B cell (primary cell): ENCODE data around the gene GPR18. TPM values are rescaled to one million over a fixed set of nuclear protein-coding genes. Genes with fewer than 3 reads are reported as not detected.

Experiments used
- ATAC-seq: fragments of 200-7000 bp; cut with Tn5 transposase; one replicate; pipeline ENCODE4 v1.10.0; 2021; ENCODE audit warnings: low read depth, mild to moderate bottlenecking, moderate number of reproducible peaks, moderate library complexity
- CTCF ChIA-PET: fragments of 350-600 bp; sonication (Branson Sonifier 250); formaldehyde crosslinking; loops from one replicate; lab custom pipeline; 2021; ENCODE audit warnings: antibody characterized with exemption, inconsistent platforms; lab: Charles Lee
- POLR2A ChIA-PET: fragments of 350-600 bp; sonication (Branson Sonifier 250); formaldehyde crosslinking; loops from one replicate; lab custom pipeline; 2021; ENCODE audit warnings: antibody characterized with exemption; lab: Charles Lee
- DNase-seq: peaks from one replicate; pipeline ENCODE4 v3.0.0; 2013
- H2AFZ ChIP-seq: 2 replicates; pipeline ENCODE4 v1.6.1; 2012; ENCODE audit warnings: mild to moderate bottlenecking, low read depth, low read length; ENCODE audit not compliant: insufficient read depth, poor library complexity, severe bottlenecking
- H3K27ac ChIP-seq, 2 donors: 1 replicate in 1 of 2; 2 replicates in 1 of 2; pipeline ENCODE4 v1.5.1; 2012 to 2013; ENCODE audit warnings: low read length in 2 of 2, mild to moderate bottlenecking in 2 of 2, moderate library complexity in 1 of 2
- H3K27me3 ChIP-seq, 4 experiments: fragments of 200-600 bp in 1 of 4; sonication (generic) in 1 of 4; replicated peaks in 1 of 4; 1 replicate in 2 of 4; 2 replicates in 2 of 4; pipeline versions ENCODE4 v1.6.1 to v1.7.0; 2013 to 2016; ENCODE audit warnings: low read length in 3 of 4, mild to moderate bottlenecking in 2 of 4, mixed read lengths in 1 of 4, moderate library complexity in 1 of 4; ENCODE audit not compliant: insufficient read depth in 4 of 4, control insufficient read depth in 3 of 4; ENCODE audit errors: control extremely low read depth in 1 of 4
- H3K36me3 ChIP-seq, 2 experiments: replicated peaks in 1 of 2; 1 replicate in 1 of 2; 2 replicates in 1 of 2; pipeline versions ENCODE4 v1.6.1 to v1.7.1; 2013; ENCODE audit warnings: low read length in 1 of 2; ENCODE audit not compliant: insufficient read depth in 2 of 2, control insufficient read depth in 1 of 2; ENCODE audit errors: control extremely low read depth in 1 of 2, extremely low read depth in 1 of 2
- H3K4me1 ChIP-seq, 2 donors: fragments of 200-600 bp in 1 of 2; sonication (generic) in 1 of 2; 1 replicate in 1 of 2; 2 replicates in 1 of 2; pipeline versions ENCODE4 v1.5.1 to v1.6.1; 2013 to 2017; ENCODE audit warnings: low read length in 2 of 2; ENCODE audit not compliant: control insufficient read depth in 2 of 2, insufficient read depth in 2 of 2
- H3K4me2 ChIP-seq: replicated peaks from 2 replicates; pipeline ENCODE3; 2012; ENCODE audit warnings: mild to moderate bottlenecking, low read depth, low read length; ENCODE audit not compliant: poor library complexity, severe bottlenecking
- H3K4me3 ChIP-seq, 5 experiments: fragments of 200-600 bp in 1 of 5; sonication (generic) in 1 of 5; 1 replicate in 3 of 5; 2 replicates in 2 of 5; pipeline versions ENCODE4 v1.5.1 to v1.7.0; 2011 to 2016; ENCODE audit warnings: low read length in 4 of 5, mild to moderate bottlenecking in 4 of 5, low read depth in 2 of 5, control low read depth in 1 of 5, moderate library complexity in 1 of 5; ENCODE audit not compliant: insufficient read depth in 1 of 5; ENCODE audit errors: control extremely low read depth in 1 of 5, extremely low read depth in 1 of 5
- H3K79me2 ChIP-seq: fragments of 200-600 bp; sonication (generic); one replicate; pipeline ENCODE4 v1.6.0; 2016; ENCODE audit warnings: low read length; ENCODE audit not compliant: control insufficient read depth, insufficient read depth
- H3K9ac ChIP-seq: fragments of 200-600 bp; sonication (generic); 2 replicates; pipeline ENCODE4 v1.6.1; 2017; ENCODE audit warnings: mild to moderate bottlenecking, low read length, moderate library complexity
- H3K9me3 ChIP-seq, 3 donors: one replicate each; pipeline versions ENCODE4 v1.6.1 to v1.7.1; 2013; ENCODE audit warnings: low read length in 2 of 3; ENCODE audit not compliant: control insufficient read depth in 2 of 3, insufficient read depth in 1 of 3; ENCODE audit errors: control extremely low read depth in 1 of 3
- H4K20me1 ChIP-seq: 2 replicates; pipeline ENCODE4 v1.6.0; 2012; ENCODE audit warnings: mild to moderate bottlenecking, low read length; ENCODE audit not compliant: insufficient read depth, control insufficient read depth, poor library complexity, severe bottlenecking
- H3K27ac Mint-ChIP-seq: one replicate; pipeline ENCODE4 v1.8.0; 2021; ENCODE audit warnings: mixed read lengths
- H3K27me3 Mint-ChIP-seq: one replicate; pipeline ENCODE4 v1.8.0; 2021; ENCODE audit warnings: mixed read lengths
- H3K4me1 Mint-ChIP-seq: one replicate; pipeline ENCODE4 v1.8.0; 2021; ENCODE audit warnings: mixed read lengths
- H3K4me3 Mint-ChIP-seq: one replicate; pipeline ENCODE4 v1.8.0; 2021; ENCODE audit warnings: mixed read lengths
- H3K9me3 Mint-ChIP-seq: one replicate; pipeline ENCODE4 v1.8.0; 2022; ENCODE audit warnings: mixed read lengths; ENCODE audit not compliant: insufficient read depth
- CTCF ChIP-seq: fragments of 200-600 bp; IDR thresholded peaks from one replicate; pipeline ENCODE4 v1.8.0; 2022; ENCODE audit warnings: antibody characterized with exemption, mild to moderate bottlenecking
- EZH2 ChIP-seq: IDR thresholded peaks from 2 replicates; pipeline ENCODE4 v1.6.1; 2012; ENCODE audit warnings: borderline replicate concordance, low read depth, mild to moderate bottlenecking, moderate library complexity, low read length; ENCODE audit not compliant: insufficient read depth, poor library complexity, severe bottlenecking
- WGBS: methylation state at CpG from one replicate; pipeline ENCODE4 v1.1.5; 2013; ENCODE audit warnings: missing lambda C conversion rate; ENCODE audit not compliant: insufficient coverage; 5-methylcytosine and 5-hydroxymethylcytosine counted together
- intact Hi-C: fragments of 100-400 bp; cut with micrococcal nuclease; formaldehyde crosslinking; loops from one replicate; pipeline ENCODE4 v1.10.0; 2022
- polyA plus RNA-seq: library from polyadenylated mRNA; depleted of rRNA; stranded (reverse); fragments of >200 nt; gene quantifications from 2 replicates; pipeline ENCODE4 v1.2.3, GENCODE V29; 2012
- total RNA-seq, 2 donors: library from RNA; stranded (reverse); fragments of 120-200 nt in 1 of 2; gene quantifications; 1 replicate in 1 of 2; 2 replicates in 1 of 2; pipeline versions ENCODE4 v1.2.3 to v1.2.4, GENCODE V29; 2013 to 2022

The GPR18 gene
- total and polyA plus RNA-seq, 2 donors (not counting 1 experiment from before 2014, with no cell fraction given): 19.1 to 54.8 TPM

DNA sequence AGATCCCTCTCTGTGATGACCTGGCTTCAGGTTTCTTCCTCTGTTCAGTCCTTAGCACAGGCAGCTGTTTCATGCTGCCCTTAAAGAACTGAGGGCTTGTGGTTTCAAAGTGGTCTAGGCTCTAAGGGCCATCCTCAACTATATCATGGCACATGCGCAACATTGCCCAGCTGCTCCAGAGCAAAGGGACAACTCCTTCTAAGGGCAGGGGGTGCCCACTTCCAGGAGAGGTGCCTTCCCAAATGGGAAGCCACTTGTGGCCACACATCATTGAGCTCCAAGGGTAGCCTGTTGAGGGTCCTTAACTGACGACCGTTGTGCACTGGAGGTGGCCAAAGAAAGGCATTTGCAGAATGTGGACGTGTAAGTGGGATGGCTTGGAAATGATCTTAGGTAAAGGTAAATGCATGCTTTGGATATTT lies 41.8 kb upstream of the GPR18 start:
- H3K4me3 Mint-ChIP-seq: peak overlapping the region; percentile 82
- H3K27ac Mint-ChIP-seq: peak overlapping the region; percentile 80
- Histone ChIP-seq H3K4me2 (peak overlapping the region; percentile 67), H2AFZ (no peak overlapping the region), H3K9me3 (no peaks in the 10 kb centered on the region), H3K4me1 (peaks cover 91 to 97% of the 10 kb centered on the region in 2 donors), H3K27ac (peak overlapping the region; percentile 41 to 61), H3K36me3 (peaks cover 0 to 62% of the 10 kb centered on the region in 2 experiments), H3K27me3 (no peaks in the 10 kb centered on the region), H3K9ac (peak overlapping the region; percentile 14), H3K4me3 (peak overlapping the region in 2 of 5 experiments; percentile 13 to 34), H4K20me1 (no peaks in the 10 kb centered on the region), H3K79me2 (peaks cover 96% of the 10 kb centered on the region)
- H3K27me3 Mint-ChIP-seq: no peaks in the 10 kb centered on the region
- ChIA-PET CTCF (interaction anchor here (0.6 to 13.9 kb wide), 8 partner anchors 17 to 136 kb away, joined by 3 to 206 read pairs (median 7); no protein-coding TSS in a partner anchor), POLR2A (interaction anchor here (1.0 to 1.5 kb wide), 3 partner anchors 11 to 30 kb away, joined by 3 to 5 read pairs (median 3); no protein-coding TSS in a partner anchor)
- DNase-seq (no peak), ATAC-seq (peak; percentile 28)
- H3K9me3 Mint-ChIP-seq: no peaks in the 10 kb centered on the region
- peaks cover 87% of the 10 kb centered on the region for H3K4me1 Mint-ChIP-seq
- no peak for TF ChIP-seq CTCF
- no peak for TF ChIP-seq EZH2
- WGBS: 55% methylated on average over 4 of the region's 4 CpGs
- intact Hi-C loops: loop anchor here (10.0 kb wide), 1 partner anchor 135 kb away; no protein-coding TSS in a partner anchor

- Histone ChIP-seq H3K4me2 (peak overlapping the region; percentile 67), H3K9me3 (no peaks in the 10 kb centered on the region), H3K4me3 (peak overlapping the region in 2 of 5 experiments; percentile 13 to 34), H3K79me2 (peaks cover 96% of the 10 kb centered on the region), H3K4me1 (peaks cover 88 to 94% of the 10 kb centered on the region in 2 donors), H4K20me1 (no peaks in the 10 kb centered on the region), H2AFZ (no peak overlapping the region), H3K36me3 (peaks cover 0 to 62% of the 10 kb centered on the region in 2 experiments), H3K27ac (peak overlapping the region; percentile 61), H3K27me3 (no peaks in the 10 kb centered on the region), H3K9ac (peak overlapping the region; percentile 14)
- WGBS: 75% methylated on average over 1 of the region's 4 CpGs
- TF ChIP-seq EZH2: no peak
- ChIA-PET CTCF (interaction anchor here (1.0 to 13.9 kb wide), 8 partner anchors 16 to 136 kb away, joined by 3 to 206 read pairs (median 13); no protein-coding TSS in a partner anchor), POLR2A (interaction anchor here (1.0 to 1.5 kb wide), 3 partner anchors 11 to 30 kb away, joined by 3 to 5 read pairs (median 3); no protein-coding TSS in a partner anchor)
- peaks cover 86% of the 10 kb centered on the region for H3K4me1 Mint-ChIP-seq
- H3K9me3 Mint-ChIP-seq: no peaks in the 10 kb centered on the region
- ATAC-seq (no peak), DNase-seq (no peak)
- intact Hi-C loops: no loop called here
- no peaks in the 10 kb centered on the region for H3K27me3 Mint-ChIP-seq
- peak overlapping the region; percentile 82 for H3K4me3 Mint-ChIP-seq
- H3K27ac Mint-ChIP-seq: peak overlapping the region; percentile 80
Observed at GRCh38 chr13:99299256-99299919, 41.2 kb upstream of the GPR18 start.
